OCI-LY7 (cell line): ENCODE data around the gene HOXA10.

Experiments
- EZH2phosphoT487 ChIP-seq: fragments of 200-600 bp; sonication (generic); IDR thresholded peaks from 2 replicates; pipeline ENCODE4 v1.6.1; 2018; ENCODE audit warnings: low read depth, borderline replicate concordance, mild to moderate bottlenecking, mixed run types, antibody characterized with exemption, low read length, moderate library complexity, mixed read lengths
- TF ChIP-seq, protein P1 (sequence below): fragments of 200-600 bp; sonication (generic); conservative IDR thresholded peaks from 2 replicates; pipeline ENCODE4 v1.5.1; 2014; ENCODE audit warnings: mild to moderate bottlenecking, antibody characterized with exemption, low read length, moderate library complexity, mixed read lengths

DNA sequence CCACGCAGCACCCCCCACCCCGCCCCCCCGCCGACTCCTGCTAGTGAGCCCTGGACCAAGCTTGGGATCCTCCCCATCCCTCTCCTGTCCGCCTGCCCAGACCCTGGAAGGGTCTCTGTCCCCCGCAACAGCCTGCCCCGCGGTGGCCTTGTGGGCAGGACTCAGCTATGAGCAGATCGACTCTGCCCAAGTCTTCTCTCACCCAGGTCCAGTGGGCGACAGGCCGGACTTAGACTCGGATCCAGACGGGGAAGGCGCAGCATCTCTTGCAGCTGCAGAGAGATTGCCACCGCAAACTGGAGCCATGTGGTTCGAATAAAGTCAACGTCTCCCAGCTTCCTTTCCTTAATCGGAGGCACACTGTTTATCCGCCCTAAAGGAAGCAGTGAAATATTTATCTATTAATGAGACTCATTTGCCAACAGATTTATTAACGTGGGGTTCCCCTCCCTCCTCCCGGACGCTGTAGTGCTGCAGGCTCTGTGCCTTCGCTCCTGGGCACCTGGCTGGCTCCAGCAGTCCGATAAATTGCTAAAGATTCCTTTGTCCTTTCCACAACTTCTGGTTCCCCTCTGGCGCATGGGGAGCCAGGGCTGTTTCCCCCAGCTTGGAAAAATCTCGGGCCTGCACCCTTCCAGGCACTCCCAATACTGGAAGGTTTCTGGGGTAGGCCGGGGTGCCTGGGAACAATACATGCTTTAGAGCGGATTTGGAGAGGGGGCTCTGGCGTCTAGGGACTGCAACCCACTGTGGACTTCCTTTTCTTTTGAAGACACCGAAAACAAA lies 17.0 kb downstream of the HOXA10 start:
- TF ChIP-seq, protein P1, sequence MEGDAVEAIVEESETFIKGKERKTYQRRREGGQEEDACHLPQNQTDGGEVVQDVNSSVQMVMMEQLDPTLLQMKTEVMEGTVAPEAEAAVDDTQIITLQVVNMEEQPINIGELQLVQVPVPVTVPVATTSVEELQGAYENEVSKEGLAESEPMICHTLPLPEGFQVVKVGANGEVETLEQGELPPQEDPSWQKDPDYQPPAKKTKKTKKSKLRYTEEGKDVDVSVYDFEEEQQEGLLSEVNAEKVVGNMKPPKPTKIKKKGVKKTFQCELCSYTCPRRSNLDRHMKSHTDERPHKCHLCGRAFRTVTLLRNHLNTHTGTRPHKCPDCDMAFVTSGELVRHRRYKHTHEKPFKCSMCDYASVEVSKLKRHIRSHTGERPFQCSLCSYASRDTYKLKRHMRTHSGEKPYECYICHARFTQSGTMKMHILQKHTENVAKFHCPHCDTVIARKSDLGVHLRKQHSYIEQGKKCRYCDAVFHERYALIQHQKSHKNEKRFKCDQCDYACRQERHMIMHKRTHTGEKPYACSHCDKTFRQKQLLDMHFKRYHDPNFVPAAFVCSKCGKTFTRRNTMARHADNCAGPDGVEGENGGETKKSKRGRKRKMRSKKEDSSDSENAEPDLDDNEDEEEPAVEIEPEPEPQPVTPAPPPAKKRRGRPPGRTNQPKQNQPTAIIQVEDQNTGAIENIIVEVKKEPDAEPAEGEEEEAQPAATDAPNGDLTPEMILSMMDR, result no peak
- TF ChIP-seq EZH2phosphoT487, result no peak
